ENCODE data around the gene RALGPS2.

DNA sequence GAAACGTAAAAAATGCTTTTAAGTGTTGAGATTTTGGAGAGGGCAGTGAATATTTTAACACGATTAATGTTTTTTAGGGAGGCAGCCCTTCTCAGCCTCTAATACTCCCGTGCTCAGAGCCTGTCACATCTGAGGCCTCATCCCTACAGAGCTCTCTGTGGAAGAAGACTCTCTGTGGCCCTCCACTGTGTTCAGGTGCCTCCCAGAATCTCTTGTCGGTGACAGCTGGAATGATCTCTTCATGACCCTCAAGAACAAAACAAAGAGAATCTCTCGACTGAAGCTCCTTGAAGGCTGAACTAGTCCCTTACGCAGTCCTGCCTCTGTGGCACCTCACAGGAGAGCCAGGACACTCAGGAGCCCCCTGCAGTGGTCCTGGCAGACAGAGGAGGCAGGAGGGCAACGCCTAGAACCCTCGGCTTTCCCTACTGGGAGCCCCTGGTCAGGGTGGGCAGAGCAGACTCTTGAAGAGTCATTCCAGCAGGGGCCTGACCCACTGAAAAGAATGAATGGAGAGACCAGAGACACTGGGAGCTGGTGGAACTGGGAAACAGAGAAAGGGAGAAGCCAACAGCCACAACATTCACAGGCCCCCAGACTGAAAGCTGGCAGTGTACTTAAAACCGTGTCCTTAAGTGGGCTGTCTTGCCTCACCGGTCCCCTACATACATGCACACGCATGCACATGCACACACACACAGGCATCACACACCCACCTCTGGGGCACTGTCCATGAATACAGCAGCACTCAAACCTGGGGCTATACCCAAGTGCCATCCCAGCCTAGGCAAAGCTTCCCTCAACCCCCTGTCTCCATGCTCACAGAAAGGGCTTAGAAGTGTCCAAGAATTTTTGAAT, 213.3 kb downstream of the RALGPS2 start:
- TF ChIP-seq GATA2 (IDR thresholded peaks at IDR 0.05; ENCODE audit: low read depth, low read length): no peak
- no peak for TF ChIP-seq GATA3 (IDR thresholded peaks at IDR 0.05; ENCODE audit: low read depth, low read length)

Data from SH-SY5Y (cell line).